Measurements from ENCODE around the gene CSTB.
A peak's percentile ranks its signal among the peaks of the same experiment; 100 is the strongest.
"Not testable (repeated sequence)": the region's sequence is repeated elsewhere in the genome, so short reads cannot be mapped to it uniquely, and the experiment has no call there.

Gene CSTB, protein sequence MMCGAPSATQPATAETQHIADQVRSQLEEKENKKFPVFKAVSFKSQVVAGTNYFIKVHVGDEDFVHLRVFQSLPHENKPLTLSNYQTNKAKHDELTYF

DNA sequence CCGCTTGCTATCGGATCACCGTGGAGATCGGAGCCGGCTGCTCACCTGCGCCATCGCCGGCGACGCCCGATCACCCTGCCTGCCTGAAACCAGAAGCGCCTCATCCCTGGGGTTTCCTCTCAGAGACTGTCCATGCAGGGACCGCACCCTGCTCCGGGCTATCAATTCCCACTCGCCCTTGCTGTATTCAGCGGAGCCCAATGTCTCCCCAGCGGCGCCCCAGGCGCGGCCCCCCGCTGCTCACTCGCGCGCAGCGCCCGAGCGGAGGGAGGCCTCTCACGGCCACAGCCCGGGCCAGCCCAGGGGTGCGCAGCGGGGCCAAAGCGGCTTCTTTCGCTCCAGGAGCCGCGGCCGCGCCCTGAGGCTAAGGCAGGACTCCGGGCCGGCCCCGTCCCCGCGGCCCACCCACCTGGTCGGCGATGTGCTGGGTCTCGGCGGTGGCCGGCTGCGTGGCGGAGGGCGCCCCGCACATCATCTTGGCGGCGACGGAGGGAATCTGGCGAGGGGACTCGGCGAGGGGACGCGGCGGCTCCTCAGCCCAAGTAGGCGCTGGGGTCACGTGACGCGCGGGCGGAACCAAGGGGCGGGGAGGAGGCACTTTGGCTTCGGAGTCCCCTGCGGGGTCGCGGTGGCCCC is at the start of gene CSTB:
Gene CSTB, minus strand, starts transcription at position 514 of the 636 bp plus-strand sequence. Its CDS starts 39 bp downstream, at position 475.
- CTCF ChIA-PET, result no interaction called here
- DNase-seq, result peak; percentile 93
- Mint-ChIP-seq H3K27me3 (no peaks in the 10 kb centered on the region), H3K36me3 (peaks cover 27% of the 10 kb centered on the region), H3K27ac (peak within 1 kb of the TSS; percentile 88), H3K4me3 (peak within 1 kb of the TSS; percentile 97), H3K9me3 (no peaks in the 10 kb centered on the region), H3K4me1 (peaks cover 61% of the 10 kb centered on the region)

DNA sequence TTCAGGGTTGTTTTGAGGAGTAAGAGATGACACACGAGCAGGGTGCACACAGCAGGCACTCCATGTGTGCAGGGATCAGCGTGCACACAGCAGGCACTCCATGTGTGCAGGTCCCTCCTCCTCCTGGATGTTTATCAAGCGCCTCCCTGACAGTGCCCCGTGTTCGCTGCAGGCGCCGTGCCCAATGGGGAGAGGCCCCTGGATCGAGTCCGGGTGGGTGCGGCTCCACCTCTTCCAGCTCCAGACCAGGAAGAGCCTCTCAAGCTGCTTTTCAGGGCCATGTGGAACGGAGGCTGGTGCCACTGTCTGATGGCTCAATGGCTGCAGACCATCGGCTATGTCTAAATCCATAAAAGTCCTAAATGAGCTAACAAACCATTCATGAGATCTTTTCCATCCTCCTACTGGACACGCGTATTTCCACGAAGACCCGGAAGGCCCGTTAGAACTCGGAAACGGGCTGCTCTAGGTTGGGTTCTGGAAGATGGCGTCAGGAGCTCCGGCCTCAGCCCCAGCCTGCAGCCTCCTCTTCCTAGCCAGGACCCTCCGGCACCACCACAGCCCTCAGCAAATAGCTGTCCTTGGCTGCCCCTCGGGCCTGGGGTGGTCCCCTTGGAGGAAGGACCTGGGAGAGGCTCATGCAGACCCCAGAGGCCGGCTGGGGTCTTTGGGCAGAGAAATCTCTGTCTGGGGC is 49.3 kb upstream of the CSTB start:
- Mint-ChIP-seq H3K4me3 (no peak overlapping the region), H3K27ac (no peak overlapping the region), H3K9me3 (no peaks in the 10 kb centered on the region), H3K27me3 (peaks cover 59% of the 10 kb centered on the region), H3K36me3 (no peaks in the 10 kb centered on the region), H3K4me1 (no peaks in the 10 kb centered on the region)
- no peak for DNase-seq
- CTCF ChIA-PET, result interaction anchor here (1.1 to 1.5 kb wide), 2 partner anchors 10 to 11 kb away, joined by 3 read pairs; no protein-coding TSS in a partner anchor

DNA sequence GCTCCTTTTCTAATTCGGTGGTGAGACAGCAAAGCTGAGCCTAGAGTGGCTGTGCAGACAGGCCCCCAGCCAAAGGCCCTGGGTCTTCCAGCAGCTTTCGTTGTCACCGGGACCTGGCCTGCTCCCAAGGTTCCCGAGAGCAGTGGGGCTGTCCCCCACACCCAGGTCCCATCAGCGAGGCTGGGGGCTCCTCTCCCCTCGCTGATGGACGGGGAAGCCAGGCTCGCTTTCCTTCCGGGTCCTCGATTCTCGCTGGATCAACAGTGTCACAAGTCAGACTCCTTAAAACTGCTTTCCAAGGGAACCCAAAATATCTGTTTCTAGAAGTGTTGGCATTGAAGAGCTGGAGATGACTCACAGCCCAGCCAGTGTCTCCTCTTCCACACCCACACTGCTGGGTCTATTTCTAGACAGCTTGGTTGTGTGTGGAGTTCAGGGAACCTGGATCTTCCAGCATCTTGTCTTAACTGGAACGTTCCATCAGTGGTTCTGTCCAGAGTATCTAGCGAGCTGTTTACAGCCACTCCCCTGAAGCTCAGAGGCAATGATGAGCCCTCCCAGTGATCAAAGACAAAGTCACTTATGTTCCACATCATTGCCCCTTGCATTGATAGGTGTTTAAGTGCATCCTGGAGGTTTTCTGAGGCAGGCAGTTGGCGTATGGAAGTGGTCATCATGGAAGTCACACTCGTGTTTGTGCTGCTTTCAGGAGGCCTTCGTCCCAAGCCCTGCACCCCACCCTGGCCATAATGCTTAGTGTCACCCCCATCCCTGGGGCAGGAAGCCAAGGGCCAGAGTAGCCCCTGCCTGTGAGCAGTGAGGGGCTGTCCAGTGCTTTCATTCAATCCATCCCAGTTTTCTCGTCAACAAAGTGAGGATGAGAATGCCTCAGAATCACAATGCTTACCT is 48.5 kb upstream of the CSTB start:
- peaks cover 53% of the 10 kb centered on the region for H3K27me3 Mint-ChIP-seq
- H3K9me3 Mint-ChIP-seq, result no peaks in the 10 kb centered on the region
- no peak overlapping the region for H3K27ac Mint-ChIP-seq
- CTCF ChIA-PET, result interaction anchor here (1.1 to 1.6 kb wide), 2 partner anchors 10 to 151 kb away, joined by 3 to 4 read pairs; no protein-coding TSS in a partner anchor
- no peak overlapping the region for H3K4me3 Mint-ChIP-seq
- no peak for DNase-seq
- H3K36me3 Mint-ChIP-seq, result no peaks in the 10 kb centered on the region
- H3K4me1 Mint-ChIP-seq, result no peaks in the 10 kb centered on the region

DNA sequence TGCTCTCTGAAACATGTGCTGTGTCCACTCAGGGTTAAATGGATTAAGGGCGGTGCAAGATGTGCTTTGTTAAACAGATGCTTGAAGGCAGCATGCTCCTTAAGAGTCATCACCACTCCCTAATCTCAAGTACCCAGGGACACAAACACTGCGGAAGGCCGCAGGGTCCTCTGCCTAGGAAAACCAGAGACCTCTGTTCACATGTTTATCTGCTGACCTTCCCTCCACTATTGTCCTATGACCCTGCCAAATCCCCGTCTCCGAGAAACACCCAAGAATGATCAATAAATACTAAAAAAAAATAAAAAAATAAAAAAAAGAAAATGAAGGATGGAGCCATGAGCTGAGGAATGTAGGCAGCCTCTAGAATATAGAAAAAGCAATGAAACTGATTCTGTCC is 46.6 kb upstream of the CSTB start:
- DNase-seq, H3K9me3 Mint-ChIP-seq, H3K4me1 Mint-ChIP-seq, H3K4me3 Mint-ChIP-seq, H3K36me3 Mint-ChIP-seq, H3K27ac Mint-ChIP-seq: not testable (repeated sequence)
- peaks cover 38% of the 10 kb centered on the region for H3K27me3 Mint-ChIP-seq
- CTCF ChIA-PET, result interaction anchor here (1.1 kb wide), 1 partner anchor 545 kb away, joined by 3 read pairs; no protein-coding TSS in a partner anchor

DNA sequence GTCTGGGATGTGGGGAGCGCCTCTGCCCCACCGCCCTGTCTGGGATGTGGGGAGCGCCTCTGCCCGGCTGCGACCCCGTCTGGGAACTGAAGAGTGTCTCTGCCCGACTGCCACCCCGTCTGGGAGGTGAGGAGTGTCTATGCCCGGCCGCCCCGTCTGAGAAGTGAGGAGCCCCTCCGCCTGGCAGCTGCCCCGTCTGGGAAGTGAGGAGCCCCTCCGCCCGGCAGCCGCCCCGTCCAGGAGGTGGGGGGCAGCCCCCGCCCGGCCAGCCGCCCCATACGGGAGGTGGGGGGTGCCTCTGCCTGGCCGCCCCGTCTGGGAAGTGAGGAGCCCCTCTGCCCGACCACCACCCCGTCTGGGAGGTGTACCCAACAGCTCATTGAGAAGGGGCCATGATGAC is 46.1 kb upstream of the CSTB start:
- H3K27ac Mint-ChIP-seq, result not testable (repeated sequence)

DNA sequence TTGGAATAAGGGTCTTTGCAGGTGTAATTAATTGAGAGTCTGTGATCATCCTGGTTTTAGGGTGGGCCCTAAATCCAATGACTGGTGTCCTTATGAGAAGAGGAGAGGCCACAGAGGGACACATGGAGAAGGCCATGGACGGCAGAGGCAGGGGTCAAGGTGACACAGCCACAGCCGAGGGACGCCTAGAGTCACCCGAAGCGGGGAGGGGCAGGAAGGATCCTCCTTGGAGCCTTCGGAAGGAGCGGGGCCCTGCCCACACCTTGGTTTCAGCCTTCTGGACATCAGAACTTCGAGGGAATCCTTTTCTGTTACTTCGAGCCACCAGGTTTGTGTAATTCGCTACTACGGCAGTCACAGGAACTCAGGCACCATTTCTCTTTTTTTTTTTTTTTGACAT is 44.4 kb upstream of the CSTB start:
- Mint-ChIP-seq H3K4me1 (peaks cover 3% of the 10 kb centered on the region), H3K27me3 (peaks cover 17% of the 10 kb centered on the region), H3K36me3 (no peaks in the 10 kb centered on the region), H3K9me3 (peaks cover 6% of the 10 kb centered on the region), H3K4me3 (no peak overlapping the region), H3K27ac (no peak overlapping the region)
- no peak for DNase-seq
- CTCF ChIA-PET, result no interaction called here

More for the DNA sequence above, 46.1 kb upstream of the CSTB start:
- H3K27me3 Mint-ChIP-seq, result peaks cover 34% of the 10 kb centered on the region
- H3K4me3 Mint-ChIP-seq, DNase-seq, CTCF ChIA-PET, H3K4me1 Mint-ChIP-seq, H3K9me3 Mint-ChIP-seq, H3K36me3 Mint-ChIP-seq: not testable (repeated sequence)

DNA sequence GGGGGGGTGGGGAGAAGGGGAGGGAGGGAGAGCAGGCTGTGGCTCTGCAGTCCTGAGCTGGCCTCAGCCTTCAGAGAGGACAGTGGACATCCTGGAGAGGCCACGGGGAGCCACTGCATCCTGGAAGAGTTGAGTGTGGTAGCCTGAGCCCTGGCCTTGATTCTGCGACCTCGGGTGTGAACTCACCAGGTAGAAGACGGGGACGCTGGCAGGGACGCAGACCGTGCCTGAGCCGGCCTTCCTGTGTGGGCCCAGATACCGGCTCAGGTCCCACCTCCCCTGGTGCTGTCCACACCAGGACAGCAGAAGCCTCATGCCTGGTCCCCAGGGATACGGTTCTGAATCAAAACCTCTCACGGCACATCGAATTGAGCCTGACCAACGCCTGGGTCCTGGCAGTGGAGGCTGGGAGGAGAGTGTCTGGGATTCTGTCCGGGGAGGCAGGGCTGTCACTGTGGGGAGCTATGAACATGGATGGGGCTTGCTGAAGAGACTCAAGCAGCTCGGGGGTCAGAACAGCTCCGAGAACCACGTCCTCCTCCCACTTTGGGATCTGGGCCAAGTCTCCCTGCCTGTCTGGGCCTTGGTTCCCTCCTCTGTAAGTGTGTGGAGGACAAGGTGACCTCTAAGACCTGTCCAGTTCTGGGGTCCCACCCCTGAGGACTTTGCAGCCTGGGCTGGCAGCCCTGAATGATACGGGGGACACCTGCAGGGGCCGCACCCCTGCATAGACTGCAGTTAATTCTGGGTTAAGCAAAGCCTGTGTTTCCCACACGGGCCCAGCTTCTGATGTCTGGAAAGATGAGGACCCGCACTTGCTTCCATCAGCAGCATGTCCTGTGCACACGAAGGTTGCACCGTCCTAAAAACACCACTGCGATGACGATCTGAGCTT is 43.6 kb upstream of the CSTB start:
- Mint-ChIP-seq H3K4me3 (no peak overlapping the region), H3K27me3 (peaks cover 10% of the 10 kb centered on the region), H3K4me1 (peaks cover 5% of the 10 kb centered on the region), H3K9me3 (peaks cover 6% of the 10 kb centered on the region), H3K36me3 (no peaks in the 10 kb centered on the region), H3K27ac (no peak overlapping the region)
- DNase-seq, result no peak
- CTCF ChIA-PET, result no interaction called here

DNA sequence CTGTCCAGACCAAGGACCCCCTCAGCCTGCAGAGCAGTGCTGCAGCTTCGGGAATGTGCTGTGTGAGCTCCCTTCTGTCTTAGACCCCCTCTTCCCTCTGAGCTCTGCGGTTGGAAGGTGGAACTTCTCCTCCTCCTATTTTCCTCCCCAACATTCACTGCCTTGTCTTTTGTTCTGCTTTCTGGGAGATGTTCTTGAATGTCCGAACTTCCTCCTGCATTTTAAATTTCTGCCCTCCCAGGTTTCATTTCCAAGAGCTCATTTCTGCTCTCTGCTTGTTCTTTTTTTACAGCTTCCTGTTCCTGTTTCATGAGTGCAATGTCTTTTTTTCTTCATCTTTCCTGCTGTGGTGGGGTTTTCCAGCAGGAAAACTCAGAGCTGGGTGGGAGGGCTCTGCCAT is 42.6 kb upstream of the CSTB start:
- CTCF ChIA-PET, result interaction anchor here (1.2 kb wide), 1 partner anchor 39 kb away, joined by 3 read pairs; no protein-coding TSS in a partner anchor
- H3K4me1 Mint-ChIP-seq, result peaks cover 7% of the 10 kb centered on the region
- H3K9me3 Mint-ChIP-seq, result peaks cover 6% of the 10 kb centered on the region
- no peak for DNase-seq
- no peak overlapping the region for H3K27ac Mint-ChIP-seq
- H3K4me3 Mint-ChIP-seq, result no peak overlapping the region
- peaks cover 3% of the 10 kb centered on the region for H3K27me3 Mint-ChIP-seq
- H3K36me3 Mint-ChIP-seq, result no peaks in the 10 kb centered on the region

DNA sequence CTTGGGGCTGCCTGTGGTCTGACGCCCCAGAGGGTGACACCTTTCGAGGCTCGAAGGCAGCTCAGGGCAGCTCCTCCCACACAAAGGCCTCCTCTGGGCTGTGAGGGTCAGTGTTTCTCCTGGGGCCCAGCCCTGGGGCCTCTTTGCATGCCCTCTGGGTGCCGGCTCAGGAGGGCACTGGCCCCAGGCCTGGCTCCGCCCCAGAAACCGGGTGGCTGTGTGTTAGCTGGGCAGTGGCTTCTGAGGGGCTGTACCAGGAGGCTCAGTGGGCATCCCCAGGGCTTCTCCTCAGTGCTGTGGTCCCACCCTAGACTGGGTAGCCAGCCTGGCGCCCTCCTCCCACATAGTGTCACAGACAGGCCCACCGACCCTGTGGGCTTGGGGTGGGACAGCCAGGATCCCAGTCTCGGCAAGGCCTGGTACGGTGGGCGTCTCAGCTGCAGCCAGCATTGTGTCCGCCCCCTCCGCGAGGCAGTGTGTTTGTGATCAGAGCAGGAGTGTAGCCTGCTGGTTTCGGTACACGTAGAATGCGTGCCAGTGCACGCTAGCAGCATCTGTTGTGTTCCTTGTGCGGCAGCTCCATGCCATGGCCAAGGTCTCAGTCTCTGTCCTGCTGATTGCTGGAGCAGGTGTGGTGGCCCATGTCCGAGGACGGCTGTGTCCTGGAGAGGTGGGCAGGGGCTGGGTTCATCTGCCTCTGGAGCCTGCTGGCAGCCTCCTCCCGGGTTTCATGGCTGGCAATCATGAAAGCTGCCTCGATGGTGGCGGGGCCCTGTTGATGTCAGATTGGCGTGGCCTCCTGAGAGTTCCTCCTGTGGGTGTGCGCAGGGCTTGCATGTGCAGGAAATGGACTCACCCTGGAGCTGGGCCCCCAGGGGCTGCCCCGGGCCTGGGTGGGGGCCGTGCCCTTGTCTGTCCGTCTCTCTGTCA is 41.3 kb upstream of the CSTB start:
- CTCF ChIA-PET, result no interaction called here
- Mint-ChIP-seq H3K4me1 (peaks cover 11% of the 10 kb centered on the region), H3K27me3 (peaks cover 3% of the 10 kb centered on the region), H3K9me3 (peaks cover 6% of the 10 kb centered on the region), H3K36me3 (no peaks in the 10 kb centered on the region), H3K27ac (no peak overlapping the region), H3K4me3 (no peak overlapping the region)
- no peak for DNase-seq

DNA sequence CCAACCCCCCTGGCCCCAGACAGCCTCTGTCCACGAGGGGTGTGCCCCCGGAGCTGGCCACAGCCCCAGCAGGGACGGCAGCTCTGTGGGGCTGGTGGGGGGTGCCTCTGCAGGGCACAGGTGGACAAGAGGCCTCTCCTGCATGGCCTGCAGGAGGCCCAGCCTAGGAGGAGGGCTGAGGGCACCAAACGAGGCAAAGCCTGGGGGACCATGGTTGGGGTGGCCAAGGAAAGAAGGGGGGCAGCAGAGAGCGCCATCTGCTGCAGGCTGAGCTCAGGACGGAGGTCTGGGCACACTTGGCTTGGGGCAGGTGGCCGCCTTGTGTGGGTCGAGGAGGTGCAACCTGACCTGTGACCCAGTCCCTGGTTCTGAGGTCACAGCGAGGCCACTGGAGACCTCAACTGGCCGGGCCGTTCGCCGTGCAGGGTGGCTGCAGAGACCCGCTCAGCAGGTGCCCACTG is 40.5 kb upstream of the CSTB start:
- Mint-ChIP-seq H3K4me1 (peaks cover 14% of the 10 kb centered on the region), H3K9me3 (peaks cover 6% of the 10 kb centered on the region), H3K27ac (no peak overlapping the region), H3K4me3 (no peak overlapping the region), H3K27me3 (peaks cover 3% of the 10 kb centered on the region), H3K36me3 (no peaks in the 10 kb centered on the region)
- CTCF ChIA-PET, result no interaction called here
- DNase-seq, result no peak

DNA sequence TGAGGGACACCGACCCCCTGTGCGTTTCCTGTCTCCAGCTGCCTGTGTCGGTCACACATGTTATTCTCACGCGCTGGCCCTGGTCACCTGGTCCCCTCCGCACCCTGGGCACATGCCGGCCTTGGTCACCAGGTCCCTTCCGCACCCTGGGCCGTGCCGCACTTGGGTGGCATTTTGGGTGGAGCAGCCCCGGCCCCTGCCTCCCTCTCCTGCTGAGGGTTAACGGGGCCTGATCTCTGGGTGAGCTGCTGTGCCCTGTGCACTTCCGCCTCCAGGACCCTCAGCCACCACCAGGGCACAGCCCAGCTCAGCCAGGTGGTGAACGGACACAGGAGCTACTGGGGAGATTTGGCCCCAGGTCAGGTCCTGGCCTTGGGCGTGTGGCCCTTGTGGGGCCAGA is 39.9 kb upstream of the CSTB start:
- CTCF ChIA-PET, result no interaction called here
- Mint-ChIP-seq H3K36me3 (no peaks in the 10 kb centered on the region), H3K4me1 (peaks cover 17% of the 10 kb centered on the region), H3K27ac (no peak overlapping the region), H3K9me3 (peaks cover 6% of the 10 kb centered on the region), H3K4me3 (no peak overlapping the region), H3K27me3 (peaks cover 3% of the 10 kb centered on the region)
- DNase-seq, result no peak

DNA sequence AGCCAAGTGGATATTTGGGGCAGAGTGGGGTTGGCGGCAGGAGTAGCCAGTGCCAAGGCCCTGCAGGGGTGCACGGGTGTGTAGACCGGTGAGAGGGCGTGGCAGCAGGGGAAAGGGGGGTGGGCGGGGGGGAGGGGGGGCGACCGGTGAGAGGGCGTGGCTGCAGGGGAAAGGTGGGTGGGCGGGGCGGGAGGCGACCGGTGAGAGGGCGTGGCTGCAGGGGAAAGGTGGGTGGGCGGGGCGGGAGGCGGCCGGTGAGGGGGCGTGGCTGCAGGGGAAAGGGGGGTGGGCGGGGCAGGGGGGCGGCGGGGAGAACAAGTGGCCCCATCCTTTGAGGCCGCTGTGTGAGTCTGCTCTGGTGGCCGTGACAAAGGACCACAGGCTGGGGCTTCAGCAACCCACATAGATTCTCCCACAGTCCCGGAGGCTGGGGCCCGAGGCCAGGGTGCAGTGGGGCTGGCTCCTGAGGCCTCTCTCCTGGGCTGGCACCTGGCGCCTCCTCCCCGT is 39.1 kb upstream of the CSTB start:
- Mint-ChIP-seq H3K36me3 (no peaks in the 10 kb centered on the region), H3K27ac (no peak overlapping the region), H3K27me3 (peaks cover 3% of the 10 kb centered on the region), H3K4me3 (no peak overlapping the region), H3K4me1 (peaks cover 21% of the 10 kb centered on the region), H3K9me3 (peaks cover 6% of the 10 kb centered on the region)
- CTCF ChIA-PET, result no interaction called here
- DNase-seq, result no peak
